Small intestine (tissue), 7 donors: ENCODE measurements around the gene CCDC149. TPM values are rescaled to one million over a fixed set of nuclear protein-coding genes. Genes with fewer than 3 reads are reported as not detected.

Experiments used
- DNase-seq, 2 donors: peaks; one replicate each; pipeline versions ENCODE4 v3.0.0 to v3.0.0-alpha.2; 2013
- FAIRE-seq: peaks from 2 replicates; lab custom pipeline; 2012; peaks lifted over from hg19 to GRCh38; lab: Jason Lieb, UNC
- H3K27ac ChIP-seq, 3 donors: one replicate each; pipeline ENCODE4 v1.5.1; 2013; ENCODE audit warnings: low read length in 2 of 3, mild to moderate bottlenecking in 2 of 3, control low read depth in 1 of 3, inconsistent platforms in 1 of 3, low read depth in 1 of 3, moderate library complexity in 1 of 3
- H3K27me3 ChIP-seq, 3 donors: one replicate each; pipeline ENCODE4 v1.6.1; 2013; ENCODE audit warnings: low read length in 3 of 3, inconsistent platforms in 1 of 3; ENCODE audit not compliant: control insufficient read depth in 3 of 3, insufficient read depth in 3 of 3
- H3K36me3 ChIP-seq, 3 donors: one replicate each; pipeline ENCODE4 v1.6.1; 2013; ENCODE audit warnings: low read length in 3 of 3, inconsistent platforms in 1 of 3, low read depth in 1 of 3, mild to moderate bottlenecking in 1 of 3, moderate library complexity in 1 of 3; ENCODE audit not compliant: control insufficient read depth in 3 of 3, insufficient read depth in 2 of 3
- H3K4me1 ChIP-seq, 3 donors: one replicate each; pipeline ENCODE4 v1.6.1; 2013; ENCODE audit warnings: low read length in 2 of 3, inconsistent platforms in 1 of 3, low read depth in 1 of 3, mild to moderate bottlenecking in 1 of 3, moderate library complexity in 1 of 3; ENCODE audit not compliant: control insufficient read depth in 3 of 3, insufficient read depth in 2 of 3
- H3K4me3 ChIP-seq, 3 donors: one replicate each; pipeline ENCODE4 v1.5.1; 2013; ENCODE audit warnings: low read length in 3 of 3, control low read depth in 1 of 3, inconsistent platforms in 1 of 3, low read depth in 1 of 3, mild to moderate bottlenecking in 1 of 3, moderate library complexity in 1 of 3
- H3K9me3 ChIP-seq, 2 donors: one replicate each; pipeline ENCODE4 v1.6.1; 2013; ENCODE audit warnings: low read depth in 1 of 2, low read length in 1 of 2; ENCODE audit not compliant: control insufficient read depth in 2 of 2, insufficient read depth in 1 of 2
- WGBS, 3 donors: extraction: QIAGEN DNeasy Blood & Tissue Kit; methylation state at CpG; one replicate each; pipeline ENCODE4 v1.1.7; 2013; 5-methylcytosine and 5-hydroxymethylcytosine counted together
- polyA plus RNA-seq, 4 donors: library from polyadenylated mRNA; stranded (reverse) in 3 of 4; unstranded in 1 of 4; fragments of 200-250 nt in 3 of 4; fragments of 120-200 nt in 1 of 4; gene quantifications; one replicate each; pipeline versions ENCODE4 v1.2.1 to v1.2.3, GENCODE V29; 2013
- donor health status: healthy with polysubstance abuse.
- donor health status: control.
- donor health status: control.
- donor health status: Bipolar disorder and iron deficiency.
- donor health status: healthy.

Gene CCDC149
- polyA plus RNA-seq, 4 donors, result 2.2 to 13.2 (median 5.2) TPM

DNA sequence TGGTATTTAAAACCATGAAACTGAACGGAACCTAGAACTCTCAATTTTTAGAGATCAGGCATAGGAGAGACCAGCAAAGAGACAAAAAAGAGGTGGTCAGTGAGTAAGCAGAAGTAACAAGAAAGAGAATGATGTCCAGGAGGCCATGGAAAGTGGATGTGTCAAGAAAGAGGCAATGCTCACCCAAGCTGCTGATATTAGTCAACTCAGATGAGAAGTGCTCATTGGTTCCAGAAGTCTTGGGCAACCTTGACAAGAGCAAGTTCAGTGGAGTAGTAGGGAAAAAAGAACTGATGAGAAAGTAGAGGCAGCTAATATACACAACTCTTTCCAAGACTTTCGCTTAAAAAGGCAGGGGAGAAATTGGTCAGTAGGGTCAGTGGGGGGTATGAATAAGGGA is 23.0 kb upstream of the CCDC149 start:
- peaks cover 0 to 15% of the 10 kb centered on the region in 2 donors for H3K9me3 ChIP-seq
- DNase-seq (no peak), FAIRE-seq (no peak)
- no peaks in the 10 kb centered on the region for H3K4me1 ChIP-seq
- 92 to 96% (median 94%) methylated on average over 2 of the region's 2 CpGs for WGBS, 3 donors
- H3K36me3 ChIP-seq, result no peaks in the 10 kb centered on the region
- no peak overlapping the region for H3K27ac ChIP-seq
- no peak overlapping the region for H3K4me3 ChIP-seq
- H3K27me3 ChIP-seq, result peaks cover 0 to 2% (median 2%) of the 10 kb centered on the region in 3 donors

GRCh38 chr4:24934311-24934710 is 21.5 kb upstream of the CCDC149 start:
- peaks cover 0 to 2% (median 2%) of the 10 kb centered on the region in 3 donors for H3K27me3 ChIP-seq
- DNase-seq, result no peak
- H3K9me3 ChIP-seq, result peaks cover 0 to 13% of the 10 kb centered on the region in 2 donors
- H3K4me3 ChIP-seq, result no peak overlapping the region
- no peak for FAIRE-seq
- no peak overlapping the region for H3K27ac ChIP-seq
- no peaks in the 10 kb centered on the region for H3K4me1 ChIP-seq
- no peaks in the 10 kb centered on the region for H3K36me3 ChIP-seq

DNA sequence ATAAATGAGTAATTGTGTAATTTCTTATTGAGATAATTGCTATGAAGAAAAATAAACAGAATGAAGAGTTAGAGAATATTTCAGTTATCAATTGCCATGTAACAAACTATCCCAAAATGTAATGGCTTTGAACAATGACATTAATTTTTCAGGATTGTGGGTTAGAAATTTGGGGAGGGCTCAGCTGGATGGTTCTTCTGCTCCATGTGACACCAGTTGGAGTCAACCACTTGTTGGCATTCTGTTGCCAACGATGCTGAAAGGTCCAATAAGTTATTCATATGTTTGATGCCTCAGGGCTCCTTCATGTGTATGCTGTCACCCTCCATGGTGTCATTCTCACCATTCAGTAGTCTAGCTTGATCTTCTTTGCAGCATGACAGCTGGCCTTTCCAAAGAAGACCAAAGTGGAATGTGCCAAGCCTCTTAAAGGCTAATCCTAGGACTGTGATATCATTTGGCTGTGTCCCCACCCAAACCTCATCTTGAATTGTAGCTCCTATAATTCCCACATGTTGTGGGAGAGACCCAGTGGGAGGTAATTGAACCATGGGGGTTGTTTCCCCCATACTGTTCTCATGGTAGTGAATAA is 20.9 kb upstream of the CCDC149 start:
- 25 to 64% (median 33%) methylated on average over 1 of the region's 1 CpG for WGBS, 3 donors
- Histone ChIP-seq H3K27ac (no peak overlapping the region), H3K4me3 (no peak overlapping the region), H3K36me3 (no peaks in the 10 kb centered on the region), H3K9me3 (peaks cover 0 to 13% of the 10 kb centered on the region in 2 donors), H3K4me1 (no peaks in the 10 kb centered on the region), H3K27me3 (peaks cover 0 to 4% (median 2%) of the 10 kb centered on the region in 3 donors)
- FAIRE-seq (no peak), DNase-seq (no peak)

DNA sequence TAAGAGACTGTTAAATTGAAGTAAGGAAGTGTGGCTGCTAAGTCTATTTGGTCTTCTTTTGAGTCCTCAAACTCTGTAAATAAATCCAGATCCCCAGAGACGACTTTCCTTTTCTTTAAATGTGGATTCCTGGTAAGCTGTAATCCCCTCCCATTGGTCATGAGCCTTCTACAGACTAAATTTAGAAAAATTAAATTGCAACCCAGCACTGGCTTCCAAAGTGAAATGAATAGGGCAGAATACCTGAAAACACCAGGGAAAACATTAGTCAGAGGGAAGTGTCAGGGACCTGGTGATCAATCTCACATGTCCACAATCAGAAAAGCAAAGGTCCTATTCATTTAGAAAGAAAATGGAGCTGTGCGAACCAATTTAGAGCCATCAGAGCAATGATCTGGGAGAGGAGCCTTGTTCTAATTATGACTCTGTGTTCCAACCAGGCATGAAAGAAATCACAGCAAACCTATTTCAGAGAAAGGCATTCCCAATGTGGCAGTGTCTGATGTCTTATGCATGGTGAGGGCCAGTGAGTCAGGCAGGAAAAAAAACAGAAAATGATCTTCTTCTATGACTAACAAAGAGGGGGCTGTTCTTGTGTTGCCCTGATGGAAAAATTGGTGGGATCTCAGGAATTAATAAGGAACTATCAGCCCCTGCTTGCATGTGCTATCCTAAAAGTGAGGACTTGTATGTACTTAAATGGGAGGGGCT is 19.8 kb upstream of the CCDC149 start:
- 59 to 62% (median 59%) methylated on average over 2 of the region's 2 CpGs for WGBS, 3 donors
- FAIRE-seq, result no peak
- H3K27me3 ChIP-seq, result peaks cover 0 to 4% (median 2%) of the 10 kb centered on the region in 3 donors

DNA sequence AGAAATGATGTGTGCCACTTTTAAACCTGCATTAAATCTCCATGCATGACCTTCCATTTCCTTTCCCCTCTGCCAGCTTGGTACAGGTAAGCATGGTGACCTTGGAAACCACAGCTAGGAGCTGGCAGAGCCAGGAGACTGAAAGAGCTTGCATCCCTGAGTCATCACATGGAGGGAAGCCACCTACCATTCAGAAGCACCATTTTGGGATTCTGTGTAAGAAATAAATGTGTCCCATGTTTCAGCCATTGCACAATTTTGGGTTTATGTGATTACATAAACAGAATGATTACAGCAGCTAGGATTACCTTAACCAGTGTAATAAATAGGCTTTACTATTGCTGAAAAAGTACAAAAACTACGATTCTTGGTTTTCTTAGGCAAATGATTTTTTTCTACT is 17.3 kb upstream of the CCDC149 start:
- no peak for DNase-seq
- Histone ChIP-seq H3K27me3 (peaks cover 0 to 4% (median 0%) of the 10 kb centered on the region in 3 donors), H3K4me1 (no peaks in the 10 kb centered on the region), H3K4me3 (no peak overlapping the region), H3K36me3 (no peaks in the 10 kb centered on the region), H3K9me3 (peaks cover 0 to 9% of the 10 kb centered on the region in 2 donors), H3K27ac (no peak overlapping the region)
- WGBS, 3 donors, result 78 to 91% (median 80%) methylated on average over 1 of the region's 1 CpG
- no peak for FAIRE-seq

More for the DNA sequence above, 19.8 kb upstream of the CCDC149 start:
- H3K4me3 ChIP-seq, result no peak overlapping the region
- H3K27ac ChIP-seq, result no peak overlapping the region
- no peak for DNase-seq
- peaks cover 0 to 13% of the 10 kb centered on the region in 2 donors for H3K9me3 ChIP-seq
- H3K4me1 ChIP-seq, result no peaks in the 10 kb centered on the region
- no peaks in the 10 kb centered on the region for H3K36me3 ChIP-seq

- H3K9me3 ChIP-seq, result peaks cover 0 to under 1% of the 10 kb centered on the region in 2 donors
- H3K27ac ChIP-seq, result no peak overlapping the region
- no peak overlapping the region for H3K4me3 ChIP-seq
- H3K4me1 ChIP-seq, result no peaks in the 10 kb centered on the region
- H3K36me3 ChIP-seq, result no peaks in the 10 kb centered on the region
- DNase-seq (no peak), FAIRE-seq (no peak)
- WGBS, 3 donors, result 76 to 83% (median 82%) methylated on average over 2 of the region's 2 CpGs
- H3K27me3 ChIP-seq, result peaks cover 0 to 4% (median 0%) of the 10 kb centered on the region in 3 donors
Measured at GRCh38 chr4:24928708-24929107, 15.9 kb upstream of the CCDC149 start.

DNA sequence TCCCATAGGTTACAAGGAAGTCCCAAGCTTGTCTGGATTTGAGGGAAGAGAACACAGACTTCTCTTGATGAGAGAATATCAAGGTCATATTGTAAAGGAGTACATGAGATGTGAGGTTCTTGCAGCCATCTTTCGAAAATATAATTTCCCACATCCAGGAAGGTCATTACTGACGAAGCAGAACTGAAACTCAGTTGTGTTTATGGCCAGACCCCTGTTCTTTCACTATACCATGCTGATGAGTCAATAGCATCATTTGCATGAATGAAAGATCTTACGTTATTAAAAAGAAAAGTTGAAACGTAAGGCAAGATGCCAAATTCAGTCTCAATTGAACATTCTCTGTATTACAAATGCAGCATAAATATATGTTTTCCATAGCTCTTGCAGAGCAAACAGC is 14.2 kb upstream of the CCDC149 start:
- FAIRE-seq (no peak), DNase-seq (no peak)
- H3K9me3 ChIP-seq, result no peaks in the 10 kb centered on the region
- no peaks in the 10 kb centered on the region for H3K36me3 ChIP-seq
- no peak overlapping the region for H3K4me3 ChIP-seq
- WGBS, 3 donors, result 55 to 70% (median 64%) methylated on average over 4 of the region's 4 CpGs
- no peaks in the 10 kb centered on the region for H3K4me1 ChIP-seq
- H3K27ac ChIP-seq, result no peak overlapping the region
- peaks cover 0 to 5% (median 0%) of the 10 kb centered on the region in 3 donors for H3K27me3 ChIP-seq

DNA sequence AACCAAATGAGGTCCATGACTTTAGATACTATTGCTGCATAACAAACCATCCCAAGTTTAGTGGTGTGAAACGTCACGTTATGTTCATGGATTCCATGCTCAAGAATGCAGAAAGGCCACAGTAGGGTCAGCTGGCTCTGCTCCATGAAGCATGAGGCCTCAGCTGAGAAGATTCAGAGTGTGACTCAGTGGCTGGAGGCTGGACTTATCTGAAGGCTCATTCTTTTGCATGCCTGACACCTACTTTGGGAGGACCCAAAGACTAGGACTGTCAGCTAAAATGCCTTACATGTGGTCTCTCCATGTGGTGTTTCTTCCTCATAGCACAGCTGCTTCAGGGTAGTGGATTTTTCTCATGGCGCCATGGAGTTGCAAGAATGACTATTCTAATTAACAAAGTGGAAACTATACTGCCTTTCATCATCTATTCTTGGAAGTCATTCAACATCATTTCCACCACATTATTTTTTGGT is 11.5 kb upstream of the CCDC149 start:
- DNase-seq (no peak), FAIRE-seq (no peak)
- WGBS, 3 donors, result 75 to 84% (median 80%) methylated on average over 3 of the region's 3 CpGs

More for the DNA sequence above, 11.5 kb upstream of the CCDC149 start:
- no peaks in the 10 kb centered on the region for H3K36me3 ChIP-seq
- no peaks in the 10 kb centered on the region for H3K4me1 ChIP-seq
- no peak overlapping the region for H3K4me3 ChIP-seq
- peaks cover 0 to 6% of the 10 kb centered on the region in 2 donors for H3K9me3 ChIP-seq
- H3K27ac ChIP-seq, result no peak overlapping the region
- peaks cover 0 to 5% (median 0%) of the 10 kb centered on the region in 3 donors for H3K27me3 ChIP-seq
